ENCODE measurements around the gene JMY. TPM values are rescaled to one million over a fixed set of nuclear protein-coding genes. Genes with fewer than 3 reads are reported as not detected.

JMY gene
- total RNA-seq, 1 experiment from 2014 or later, result 11.7 TPM

DNA sequence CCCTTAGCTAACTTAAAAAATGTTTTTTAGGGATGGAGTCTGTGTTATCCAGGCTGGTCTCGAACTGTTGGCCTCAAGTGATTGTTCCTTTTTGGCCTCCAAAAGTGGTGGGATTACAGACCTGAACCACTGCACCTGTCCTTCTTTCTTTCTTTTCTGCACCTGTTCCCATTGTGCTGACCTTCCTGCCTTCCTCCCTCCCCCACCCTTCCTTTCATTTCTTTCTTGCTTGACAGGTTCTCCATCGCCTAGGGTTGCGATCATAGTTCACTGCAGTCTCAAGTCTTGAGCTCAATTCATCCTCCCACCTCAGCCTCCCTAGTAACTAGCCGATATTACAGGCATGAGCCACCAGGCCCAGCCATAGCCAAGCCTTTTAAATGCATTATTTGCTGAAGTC is 20.6 kb downstream of the JMY start:
- intact Hi-C loops (cut with micrococcal nuclease; ENCODE audit: unreplicated experiment), result no loop called here
- DNase-seq, result no peak
- H3K79me2 ChIP-seq (ENCODE audit: low read depth), result peaks cover 19% of the 10 kb centered on the region

DNA sequence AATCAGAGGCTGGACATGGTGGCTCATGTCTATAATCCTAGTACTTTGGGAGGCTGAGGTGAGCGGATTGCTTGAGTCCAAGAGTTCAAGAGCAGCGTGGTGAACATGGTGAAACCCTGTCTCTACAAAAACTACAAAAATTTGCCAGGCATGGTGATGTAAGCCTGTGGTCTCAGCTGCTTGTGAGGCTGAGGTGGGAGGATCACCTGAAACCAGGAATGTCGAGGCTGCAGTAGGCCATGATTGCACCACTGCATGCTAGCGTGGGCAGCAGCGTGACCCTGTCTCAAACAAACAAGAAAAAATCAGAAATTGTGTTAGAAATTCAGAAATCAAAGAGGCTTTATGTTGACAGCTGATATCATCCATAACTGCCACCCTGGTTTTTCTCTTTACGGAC is 21.4 kb downstream of the JMY start:
- DNase-seq, result no peak
- H3K4me3 ChIP-seq, result no peak overlapping the region
- H3K9me3 ChIP-seq (ENCODE audit: insufficient read depth, low read depth), result no peaks in the 10 kb centered on the region
- H3K4me1 ChIP-seq (replicated peaks; ENCODE audit: insufficient read depth), result 0 out of 2 replicates have a peak, but pooled peaks cover 7% of the 10 kb centered on the region
- no peak overlapping the region for H3K4me2 ChIP-seq
- peaks cover 19% of the 10 kb centered on the region for H3K79me2 ChIP-seq (ENCODE audit: low read depth)
- intact Hi-C loops (cut with micrococcal nuclease; ENCODE audit: unreplicated experiment), result no loop called here
- POLR2A ChIA-PET (ENCODE audit: unreplicated experiment), result no interaction called here
- CTCF ChIA-PET, result no interaction called here
- TF ChIP-seq, protein P1, sequence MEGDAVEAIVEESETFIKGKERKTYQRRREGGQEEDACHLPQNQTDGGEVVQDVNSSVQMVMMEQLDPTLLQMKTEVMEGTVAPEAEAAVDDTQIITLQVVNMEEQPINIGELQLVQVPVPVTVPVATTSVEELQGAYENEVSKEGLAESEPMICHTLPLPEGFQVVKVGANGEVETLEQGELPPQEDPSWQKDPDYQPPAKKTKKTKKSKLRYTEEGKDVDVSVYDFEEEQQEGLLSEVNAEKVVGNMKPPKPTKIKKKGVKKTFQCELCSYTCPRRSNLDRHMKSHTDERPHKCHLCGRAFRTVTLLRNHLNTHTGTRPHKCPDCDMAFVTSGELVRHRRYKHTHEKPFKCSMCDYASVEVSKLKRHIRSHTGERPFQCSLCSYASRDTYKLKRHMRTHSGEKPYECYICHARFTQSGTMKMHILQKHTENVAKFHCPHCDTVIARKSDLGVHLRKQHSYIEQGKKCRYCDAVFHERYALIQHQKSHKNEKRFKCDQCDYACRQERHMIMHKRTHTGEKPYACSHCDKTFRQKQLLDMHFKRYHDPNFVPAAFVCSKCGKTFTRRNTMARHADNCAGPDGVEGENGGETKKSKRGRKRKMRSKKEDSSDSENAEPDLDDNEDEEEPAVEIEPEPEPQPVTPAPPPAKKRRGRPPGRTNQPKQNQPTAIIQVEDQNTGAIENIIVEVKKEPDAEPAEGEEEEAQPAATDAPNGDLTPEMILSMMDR (conservative IDR thresholded peaks at IDR 0.05), result no peak
- no peak for TF ChIP-seq EZH2 (IDR thresholded peaks at IDR 0.05; ENCODE audit: low read depth)
- no peaks in the 10 kb centered on the region for H3K9me2 ChIP-seq (ENCODE audit: insufficient read depth)
- H2AFZ ChIP-seq, result no peak overlapping the region
- 0 out of 2 replicates have a peak, but pooled peaks cover 2% of the 10 kb centered on the region for H3F3A ChIP-seq (ENCODE audit: insufficient read depth, low read depth)
- no peaks in the 10 kb centered on the region for H3K36me3 ChIP-seq (ENCODE audit: low read depth)
- BruUV-seq (replicated peaks), result no TSS peak
- peaks cover 14% of the 10 kb centered on the region; the same call in 1 of the 2 replicates for H4K20me1 ChIP-seq (ENCODE audit: insufficient read depth)
- H3K27me3 ChIP-seq (ENCODE audit: insufficient read depth, low read depth), result no peaks in the 10 kb centered on the region
- no peak overlapping the region for H3K27ac ChIP-seq

More for the DNA sequence above, 20.6 kb downstream of the JMY start:
- TF ChIP-seq, protein P1 (conservative IDR thresholded peaks at IDR 0.05), result no peak
- no peak for TF ChIP-seq EZH2 (IDR thresholded peaks at IDR 0.05; ENCODE audit: low read depth)
- BruUV-seq (replicated peaks), result no TSS peak
- H4K20me1 ChIP-seq (ENCODE audit: insufficient read depth), result peaks cover 14% of the 10 kb centered on the region; the same call in 1 of the 2 replicates
- H3K36me3 ChIP-seq (ENCODE audit: low read depth), result no peaks in the 10 kb centered on the region
- 0 out of 2 replicates have a peak, but pooled peaks cover 2% of the 10 kb centered on the region for H3F3A ChIP-seq (ENCODE audit: insufficient read depth, low read depth)
- H3K4me2 ChIP-seq, result no peak overlapping the region
- CTCF ChIA-PET, result interaction anchor here (0.6 to 0.7 kb wide), 2 partner anchors 119 to 1039 kb away, joined by 4 to 8 read pairs; no protein-coding TSS in a partner anchor
- no peak overlapping the region for H2AFZ ChIP-seq
- H3K9me2 ChIP-seq (ENCODE audit: insufficient read depth), result no peaks in the 10 kb centered on the region
- no peak overlapping the region for H3K27ac ChIP-seq
- H3K9me3 ChIP-seq (ENCODE audit: insufficient read depth, low read depth), result no peaks in the 10 kb centered on the region
- no peak overlapping the region for H3K4me3 ChIP-seq
- POLR2A ChIA-PET (ENCODE audit: unreplicated experiment), result no interaction called here
- no peaks in the 10 kb centered on the region for H3K27me3 ChIP-seq (ENCODE audit: insufficient read depth, low read depth)
- 0 out of 2 replicates have a peak, but pooled peaks cover 7% of the 10 kb centered on the region for H3K4me1 ChIP-seq (replicated peaks; ENCODE audit: insufficient read depth)

DNA sequence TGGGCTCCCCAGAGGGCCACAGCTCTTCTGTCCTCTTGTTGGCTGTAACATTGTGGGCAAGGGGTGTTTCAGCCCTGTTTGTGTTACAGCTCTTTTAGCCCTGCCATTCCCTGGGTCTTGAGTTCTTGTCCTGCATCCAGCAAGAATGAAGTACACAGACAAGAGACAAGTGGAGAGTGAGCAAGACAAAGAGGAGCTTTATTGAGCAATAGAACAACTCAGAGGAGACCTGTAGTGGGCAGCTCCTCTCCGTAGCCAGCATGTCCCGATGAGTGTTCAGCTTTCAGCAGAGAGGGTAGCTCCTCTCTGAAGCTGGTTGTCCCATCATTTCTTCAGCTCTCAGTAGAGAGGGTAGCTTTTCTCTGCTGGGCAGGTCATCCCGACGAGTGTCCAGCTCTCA is 22.9 kb downstream of the JMY start:
- TF ChIP-seq EZH2 (IDR thresholded peaks at IDR 0.05; ENCODE audit: low read depth), result no peak
- TF ChIP-seq, protein P1 (conservative IDR thresholded peaks at IDR 0.05), result no peak
- Histone ChIP-seq H3K4me2 (no peak overlapping the region), H3K4me1 (replicated peaks; ENCODE audit: insufficient read depth) (0 out of 2 replicates have a peak, but pooled peaks cover 7% of the 10 kb centered on the region), H3K79me2 (ENCODE audit: low read depth) (peaks cover 13% of the 10 kb centered on the region), H3K27me3 (ENCODE audit: insufficient read depth, low read depth) (no peaks in the 10 kb centered on the region), H2AFZ (no peak overlapping the region), H3K4me3 (no peak overlapping the region), H3K27ac (no peak overlapping the region), H4K20me1 (ENCODE audit: insufficient read depth) (peaks cover 14% of the 10 kb centered on the region; the same call in 1 of the 2 replicates), H3K9me3 (ENCODE audit: insufficient read depth, low read depth) (no peaks in the 10 kb centered on the region), H3K9me2 (ENCODE audit: insufficient read depth) (no peaks in the 10 kb centered on the region), H3F3A (ENCODE audit: insufficient read depth, low read depth) (no peaks in the 10 kb centered on the region), H3K36me3 (ENCODE audit: low read depth) (no peaks in the 10 kb centered on the region)
- CTCF ChIA-PET, result no interaction called here
- intact Hi-C loops (cut with micrococcal nuclease; ENCODE audit: unreplicated experiment), result no loop called here
- no TSS peak for BruUV-seq (replicated peaks)
- POLR2A ChIA-PET (ENCODE audit: unreplicated experiment), result no interaction called here
- DNase-seq, result no peak

Data from PC-9 (cell line).